GM10266 (cell line): ENCODE measurements around the gene VSX2.
A peak's percentile ranks its signal among the peaks of the same experiment; 100 is the strongest.

ENCODE experiments used
- DNase-seq: peaks from one replicate; pipeline ENCODE4 v3.0.0; 2012; ENCODE audit errors: extremely low spot score
- CTCF ChIP-seq: IDR thresholded peaks from 2 replicates; pipeline ENCODE4 v1.5.1; 2012; ENCODE audit warnings: mild to moderate bottlenecking, low read depth; ENCODE audit not compliant: control insufficient read depth, insufficient read depth; ENCODE audit errors: missing control alignments

The VSX2 gene

GRCh38 chr14:74203639-74204038 lies 35.6 kb upstream of the VSX2 start:
- no peak for DNase-seq
- no peak for TF ChIP-seq CTCF

GRCh38 chr14:74204491-74204890 lies 34.8 kb upstream of the VSX2 start:
- DNase-seq = no peak
- TF ChIP-seq CTCF = no peak

GRCh38 chr14:74205882-74206281 lies 33.4 kb upstream of the VSX2 start:
- no peak for TF ChIP-seq CTCF
- no peak for DNase-seq

GRCh38 chr14:74207943-74208342 lies 31.3 kb upstream of the VSX2 start:
- DNase-seq = no peak
- TF ChIP-seq CTCF = peak; percentile 5

GRCh38 chr14:74208642-74209041 lies 30.6 kb upstream of the VSX2 start:
- DNase-seq = no peak

GRCh38 chr14:74211945-74212580 lies 27.2 kb upstream of the VSX2 start:
- TF ChIP-seq CTCF = no peak
- no peak for DNase-seq

More at GRCh38 chr14:74208642-74209041, 30.6 kb upstream of the VSX2 start:
- no peak for TF ChIP-seq CTCF

- no peak for TF ChIP-seq CTCF
- DNase-seq = no peak
Observed at GRCh38 chr14:74213907-74214803, 25.1 kb upstream of the VSX2 start.
